GM12801 (cell line): Measurements from ENCODE around the gene TWIST2.

Experiments
- CTCF ChIP-seq: IDR thresholded peaks from one replicate; pipeline ENCODE4 v1.5.1; 2011; ENCODE audit warnings: control low read depth; ENCODE audit not compliant: insufficient read length; ENCODE audit errors: extremely low read depth

TWIST2 gene

GRCh38 chr2:238926761-238927611 lies 79.1 kb downstream of the TWIST2 start:
- TF ChIP-seq CTCF: no peak

- TF ChIP-seq CTCF: no peak
These were observed 80.0 kb downstream of the TWIST2 start for GRCh38 chr2:238927746-238928519.

GRCh38 chr2:238928520-238929241 lies 80.8 kb downstream of the TWIST2 start:
- TF ChIP-seq CTCF: no peak

GRCh38 chr2:238929242-238930081 lies 81.6 kb downstream of the TWIST2 start:
- TF ChIP-seq CTCF: no peak

- no peak for TF ChIP-seq CTCF
These were observed 82.3 kb downstream of the TWIST2 start for GRCh38 chr2:238930216-238930615.

- no peak for TF ChIP-seq CTCF
These were observed 88.5 kb downstream of the TWIST2 start for GRCh38 chr2:238936162-238937052.
